ENCODE results near the gene RETREG1.

Gene RETREG1

GRCh38 chr5:16521521-16522483 lies 95.0 kb downstream of the RETREG1 start:
- no peak for DNase-seq (ENCODE audit: low read depth)

GRCh38 chr5:16520841-16521240 lies 96.0 kb downstream of the RETREG1 start:
- DNase-seq (ENCODE audit: low read depth), result no peak

- DNase-seq (ENCODE audit: low read depth), result no peak
Observed at GRCh38 chr5:16519435-16519834, 97.4 kb downstream of the RETREG1 start.

- DNase-seq (ENCODE audit: low read depth), result no peak
Observed at GRCh38 chr5:16518606-16519005, 98.2 kb downstream of the RETREG1 start.

- no peak for DNase-seq (ENCODE audit: low read depth)
Observed at GRCh38 chr5:16515532-16515931, 101.3 kb downstream of the RETREG1 start.

GRCh38 chr5:16510098-16510497 lies 106.7 kb downstream of the RETREG1 start:
- DNase-seq (ENCODE audit: low read depth), result no peak

GRCh38 chr5:16508730-16509531 lies 107.9 kb downstream of the RETREG1 start:
- DNase-seq (ENCODE audit: low read depth), result no peak

GRCh38 chr5:16507716-16508115 lies 109.1 kb downstream of the RETREG1 start:
- no peak for DNase-seq (ENCODE audit: low read depth)

- no peak for DNase-seq (ENCODE audit: low read depth)
Observed at GRCh38 chr5:16505904-16506303, 110.9 kb downstream of the RETREG1 start.

GRCh38 chr5:16505140-16505891 lies 111.5 kb downstream of the RETREG1 start:
- DNase-seq (ENCODE audit: low read depth), result no peak

- no peak for DNase-seq (ENCODE audit: low read depth)
Observed at GRCh38 chr5:16504571-16504970, 112.2 kb downstream of the RETREG1 start.

- no peak for DNase-seq (ENCODE audit: low read depth)
Observed at GRCh38 chr5:16502866-16503265, 113.9 kb downstream of the RETREG1 start.

- DNase-seq (ENCODE audit: low read depth), result no peak
Observed at GRCh38 chr5:16500024-16500423, 116.8 kb downstream of the RETREG1 start.

- DNase-seq (ENCODE audit: low read depth), result no peak
Observed at GRCh38 chr5:16497546-16497945, 119.3 kb downstream of the RETREG1 start.

- DNase-seq (ENCODE audit: low read depth), result no peak
Observed at GRCh38 chr5:16493261-16493660, 123.5 kb downstream of the RETREG1 start.

GRCh38 chr5:16492398-16493140 lies 124.2 kb downstream of the RETREG1 start:
- DNase-seq (ENCODE audit: low read depth), result no peak

- no peak for DNase-seq (ENCODE audit: low read depth)
Observed at GRCh38 chr5:16490911-16491310, 125.9 kb downstream of the RETREG1 start.

- no peak for DNase-seq (ENCODE audit: low read depth)
Observed at GRCh38 chr5:16489322-16489791, 127.4 kb downstream of the RETREG1 start.

GRCh38 chr5:16487456-16487855 lies 129.3 kb downstream of the RETREG1 start:
- no peak for DNase-seq (ENCODE audit: low read depth)

- no peak for DNase-seq (ENCODE audit: low read depth)
Observed at GRCh38 chr5:16486711-16487111, 130.1 kb downstream of the RETREG1 start.

- DNase-seq (ENCODE audit: low read depth), result no peak
Observed at GRCh38 chr5:16485656-16486055, 131.1 kb downstream of the RETREG1 start.
